Psoas muscle (tissue), 8 donors: ENCODE results near the gene INTS7. TPM values are rescaled to one million over a fixed set of nuclear protein-coding genes. Genes with fewer than 3 reads are reported as not detected.
"Not testable (repeated sequence)": the region's sequence is repeated elsewhere in the genome, so short reads cannot be mapped to it uniquely, and the experiment has no call there.

ENCODE experiments used
- ATAC-seq, 4 donors: fragments of 200-7000 bp; cut with Tn5 transposase; one replicate each; pipeline ENCODE4 v1.9.1; 2020; ENCODE audit warnings: moderate library complexity in 3 of 4, mild to moderate bottlenecking in 2 of 4
- DNase-seq, 2 donors: peaks; one replicate each; pipeline ENCODE4 v3.0.0-alpha.2; 2020
- H3K27ac ChIP-seq: fragments of 200-600 bp; one replicate; pipeline ENCODE4 v1.8.0; 2022
- H3K27me3 ChIP-seq, 3 donors: fragments of 200-600 bp in 1 of 3; one replicate each; pipeline versions ENCODE4 v1.6.1 to v1.8.0; 2013 to 2022; ENCODE audit warnings: low read length in 2 of 3, mild to moderate bottlenecking in 2 of 3, moderate library complexity in 1 of 3; ENCODE audit not compliant: insufficient read depth in 3 of 3
- H3K36me3 ChIP-seq, 2 donors: fragments of 200-600 bp in 1 of 2; one replicate each; pipeline versions ENCODE4 v1.6.1 to v1.8.0; 2013 to 2022; ENCODE audit warnings: low read depth in 1 of 2, mild to moderate bottlenecking in 1 of 2, moderate library complexity in 1 of 2; ENCODE audit not compliant: insufficient read depth in 1 of 2
- H3K4me1 ChIP-seq: fragments of 200-600 bp; one replicate; pipeline ENCODE4 v1.8.0; 2022
- H3K4me3 ChIP-seq: fragments of 200-600 bp; one replicate; pipeline ENCODE4 v1.8.0; 2022; ENCODE audit warnings: mild to moderate bottlenecking
- H3K9me3 ChIP-seq: fragments of 200-600 bp; one replicate; pipeline ENCODE4 v1.8.0; 2022
- CTCF ChIP-seq: fragments of 200-600 bp; IDR thresholded peaks from one replicate; pipeline ENCODE4 v1.8.0; 2022; ENCODE audit warnings: antibody characterized with exemption
- WGBS, 3 donors: extraction: QIAGEN DNeasy Blood & Tissue Kit; methylation state at CpG; one replicate each; pipeline versions ENCODE4 v1.1.6 to v1.1.7; 2013; 5-methylcytosine and 5-hydroxymethylcytosine counted together
- intact Hi-C, 2 donors: fragments of 100-400 bp; cut with DNase I; formaldehyde crosslinking; loops; one replicate each; pipeline versions ENCODE4 v1.11.0 to v1.14.2; 2022
- polyA plus RNA-seq, 3 donors: library from polyadenylated mRNA; stranded (reverse); fragments of 200-250 nt; gene quantifications; one replicate each; pipeline ENCODE4 v1.2.3, GENCODE V29; 2013
- total RNA-seq, 4 donors: library from RNA; stranded (reverse); fragmentation: NEBNext Ultra II Directional in 2 of 4; extraction: Animal tissue kit (Norgen Biotek cat#: 25700) in 2 of 4; gene quantifications; one replicate each; pipeline versions ENCODE4 v1.2.1 to v1.2.4, GENCODE V29; 2021 to 2023
- donor health status: healthy with polysubstance abuse.
- donor health status: DM: no; HTN: no; CAD: no; lungs with moderate emphysema.
- donor health status: Bipolar disorder and iron deficiency.
- donor health status: healthy.
- donor health status: DM: yes; HTN: yes; CAD: no.
- donor health status: DM: no; HTN: no; CAD: no.
- donor health status: DM: no; HTN: no; CAD: no.
- donor health status: DM: yes; HTN: yes; CAD: no.

The INTS7 gene
- total and polyA plus RNA-seq, 7 donors: 4.4 to 12.7 (median 7.6) TPM

GRCh38 chr1:211938561-211938997 is 96.8 kb downstream of the INTS7 start:
- no peak for DNase-seq
- Histone ChIP-seq H3K4me1 (no peaks in the 10 kb centered on the region), H3K9me3 (no peaks in the 10 kb centered on the region), H3K27me3 (no peaks in the 10 kb centered on the region), H3K4me3 (peak overlapping the region; percentile 45), H3K36me3 (peaks cover 0 to 26% of the 10 kb centered on the region in 2 donors), H3K27ac (no peak overlapping the region)
- TF ChIP-seq CTCF: no peak
- no peak for ATAC-seq
- 59 to 64% (median 62%) methylated on average over 3 of the region's 3 CpGs for WGBS, 3 donors
- intact Hi-C loops: no loop called here

GRCh38 chr1:211937422-211937821 is 97.9 kb downstream of the INTS7 start:
- peaks cover 0 to 16% of the 10 kb centered on the region in 2 donors for H3K36me3 ChIP-seq
- H3K9me3 ChIP-seq, H3K27ac ChIP-seq, DNase-seq, ATAC-seq, H3K4me3 ChIP-seq, intact Hi-C loops, H3K27me3 ChIP-seq, H3K4me1 ChIP-seq: not testable (repeated sequence)
- 96 to 99% (median 99%) methylated on average over 5 of the region's 5 CpGs for WGBS, 3 donors

GRCh38 chr1:211935448-211935970 is 99.8 kb downstream of the INTS7 start:
- ATAC-seq: no peak
- H3K27ac ChIP-seq: no peak overlapping the region

GRCh38 chr1:211933946-211934714 is 101.2 kb downstream of the INTS7 start:
- no peak for TF ChIP-seq CTCF
- WGBS, 3 donors: 58 to 62% (median 59%) methylated on average over 7 of the region's 7 CpGs
- Histone ChIP-seq H3K4me1 (no peaks in the 10 kb centered on the region), H3K27me3 (no peaks in the 10 kb centered on the region), H3K27ac (no peak overlapping the region), H3K4me3 (no peak overlapping the region), H3K9me3 (no peaks in the 10 kb centered on the region), H3K36me3 (no peaks in the 10 kb centered on the region)
- intact Hi-C loops: no loop called here
- ATAC-seq (no peak), DNase-seq (no peak)

More at GRCh38 chr1:211935448-211935970, 99.8 kb downstream of the INTS7 start:
- DNase-seq: no peak
- no peaks in the 10 kb centered on the region for H3K27me3 ChIP-seq
- no peaks in the 10 kb centered on the region for H3K9me3 ChIP-seq
- H3K4me3 ChIP-seq: no peak overlapping the region
- 63 to 67% (median 65%) methylated on average over 6 of the region's 6 CpGs for WGBS, 3 donors
- intact Hi-C loops: no loop called here
- no peak for TF ChIP-seq CTCF
- no peaks in the 10 kb centered on the region for H3K4me1 ChIP-seq
- no peaks in the 10 kb centered on the region for H3K36me3 ChIP-seq

- H3K9me3 ChIP-seq: no peaks in the 10 kb centered on the region
- peaks cover 0 to 4% (median 0%) of the 10 kb centered on the region in 3 donors for H3K27me3 ChIP-seq
- TF ChIP-seq CTCF: no peak
- no peaks in the 10 kb centered on the region for H3K4me1 ChIP-seq
- H3K4me3 ChIP-seq: no peak overlapping the region
- DNase-seq: no peak
- no peak for ATAC-seq
- intact Hi-C loops: no loop called here
- no peaks in the 10 kb centered on the region for H3K36me3 ChIP-seq
- no peak overlapping the region for H3K27ac ChIP-seq
Observed at GRCh38 chr1:211932933-211933254, 102.5 kb downstream of the INTS7 start.
